HG03095 (cell line): ENCODE measurements around the gene SPECC1L.
A peak's percentile ranks its signal among the peaks of the same experiment; 100 is the strongest.
"Not testable (repeated sequence)": the region's sequence is repeated elsewhere in the genome, so short reads cannot be mapped to it uniquely, and the experiment has no call there.

Source experiments
- ATAC-seq: cut with Tn5 transposase; IDR thresholded peaks from one replicate; pipeline ENCODE4 v1.9.1; 2021; ENCODE audit warnings: moderate library complexity; ENCODE audit not compliant: unreplicated experiment

The SPECC1L gene

GRCh38 chr22:24270556-24271385 is at the start of gene SPECC1L:
Gene SPECC1L (plus strand): TSS chr22:24270831. CDS start chr22:24302232, 31,401 bp downstream.
- peak; percentile 79 for ATAC-seq

DNA sequence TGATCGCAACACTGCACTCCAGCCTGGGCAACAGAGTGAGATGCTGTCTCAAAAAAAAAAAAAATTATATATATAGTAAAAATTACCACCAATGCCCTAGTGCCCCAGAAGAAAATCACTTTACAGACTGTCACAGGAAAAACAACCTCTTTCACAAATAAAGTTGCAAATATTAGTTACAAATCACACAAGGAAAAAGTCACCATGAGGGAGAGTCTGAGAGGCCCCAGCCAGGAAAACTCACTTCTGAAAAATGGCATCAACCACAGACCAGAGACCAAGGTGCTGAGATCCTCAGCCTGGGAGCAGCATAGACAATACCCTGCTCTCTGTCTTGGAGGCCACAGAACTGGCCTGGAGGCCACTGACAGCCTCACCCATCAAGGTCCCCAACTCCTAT is 46.2 kb upstream of the SPECC1L start:
- no peak for ATAC-seq

- ATAC-seq, result no peak
Observed at GRCh38 chr22:24225044-24225601, 45.5 kb upstream of the SPECC1L start.

DNA sequence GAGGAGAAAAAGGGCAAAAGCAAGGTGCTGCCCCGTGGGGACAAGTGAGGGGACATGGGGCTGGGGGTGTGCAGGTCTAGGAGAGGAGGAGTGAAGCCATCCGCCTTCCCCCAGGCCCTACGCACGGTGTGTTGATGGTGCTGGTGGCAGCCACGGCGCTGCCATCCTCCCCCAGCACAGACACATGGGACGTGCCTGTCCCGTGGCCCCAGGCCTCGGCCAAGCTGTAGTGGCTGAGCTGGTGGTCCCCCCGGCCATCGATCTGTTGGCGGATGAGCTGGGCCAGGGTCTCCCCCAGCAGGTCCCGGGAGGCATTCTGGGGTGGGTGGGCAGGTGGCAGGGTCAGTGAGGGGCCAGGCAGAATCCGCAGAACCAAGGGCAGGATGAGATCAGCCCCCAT is 44.7 kb upstream of the SPECC1L start:
- ATAC-seq, result no peak

GRCh38 chr22:24230911-24231656 is 39.5 kb upstream of the SPECC1L start:
- ATAC-seq, result no peak

GRCh38 chr22:24231706-24232105 is 38.9 kb upstream of the SPECC1L start:
- ATAC-seq, result no peak

GRCh38 chr22:24232124-24232523 is 38.5 kb upstream of the SPECC1L start:
- ATAC-seq, result no peak

DNA sequence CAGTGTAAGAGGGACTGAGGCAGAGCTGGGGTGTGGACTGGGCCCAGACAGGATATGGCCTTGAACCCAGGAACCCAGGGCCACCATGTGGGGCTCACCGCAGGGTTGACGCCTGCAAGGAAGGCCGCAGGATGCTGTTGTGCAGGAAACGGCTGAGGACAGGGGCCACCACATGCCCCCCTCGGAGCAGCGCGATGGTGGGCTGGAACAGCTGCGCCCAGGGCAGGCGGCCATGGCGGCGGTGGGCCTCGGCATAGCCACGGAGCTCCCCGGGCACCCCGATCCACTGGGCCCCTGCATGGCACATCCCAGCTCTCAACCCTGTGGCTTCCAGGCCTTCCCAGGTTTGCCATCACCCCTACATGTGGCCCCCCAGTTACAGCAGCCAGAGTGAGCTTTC is 37.9 kb upstream of the SPECC1L start:
- ATAC-seq, result no peak

- no peak for ATAC-seq
Observed at GRCh38 chr22:24233235-24233634, 37.4 kb upstream of the SPECC1L start.

GRCh38 chr22:24233816-24234215 is 36.8 kb upstream of the SPECC1L start:
- no peak for ATAC-seq

DNA sequence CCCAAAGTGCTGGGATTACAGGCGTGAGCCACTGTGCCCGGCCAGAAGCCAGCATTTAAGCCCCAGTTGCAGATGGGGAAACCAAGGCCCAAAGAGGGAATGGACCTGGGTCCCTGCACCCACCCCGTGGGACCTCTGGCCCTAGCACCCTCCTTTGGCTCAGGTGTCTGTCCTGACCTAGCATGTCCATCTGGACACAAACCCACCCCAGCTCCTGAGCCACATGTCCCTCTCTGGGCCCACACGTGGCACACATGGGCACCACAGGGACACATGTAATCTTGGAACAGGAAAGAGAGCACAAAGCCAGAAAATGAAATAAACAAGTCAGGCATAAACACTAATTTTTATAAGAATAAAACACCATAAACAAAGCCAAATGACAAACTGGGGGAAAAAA is 35.3 kb upstream of the SPECC1L start:
- ATAC-seq, result no peak

- ATAC-seq, result no peak
Observed at GRCh38 chr22:24236656-24237055, 34.0 kb upstream of the SPECC1L start.

GRCh38 chr22:24238101-24238694 is 32.4 kb upstream of the SPECC1L start:
- not testable (repeated sequence) for ATAC-seq

DNA sequence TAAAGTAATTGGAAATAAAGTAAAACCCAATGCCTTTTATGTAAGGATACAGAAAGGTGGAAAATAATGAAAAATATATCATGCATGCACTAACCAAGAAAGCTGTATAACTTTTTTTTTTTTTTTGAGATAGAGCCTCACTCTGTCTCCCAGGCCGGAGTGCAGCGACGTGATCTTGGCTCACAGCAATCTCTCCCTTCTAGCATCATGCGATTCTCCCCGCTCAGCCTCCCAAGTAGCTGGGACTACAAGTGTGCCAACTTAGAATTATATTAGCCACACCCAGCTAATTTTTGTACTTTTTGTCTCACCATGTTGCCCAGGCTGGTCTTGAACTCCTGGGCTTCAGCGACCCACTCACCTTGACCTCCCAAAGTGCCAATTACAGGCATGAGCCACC is 30.2 kb upstream of the SPECC1L start:
- no peak for ATAC-seq

- not testable (repeated sequence) for ATAC-seq
Observed at GRCh38 chr22:24240985-24241692, 29.5 kb upstream of the SPECC1L start.

GRCh38 chr22:24243417-24243816 is 27.2 kb upstream of the SPECC1L start:
- not testable (repeated sequence) for ATAC-seq

- ATAC-seq, result no peak
Observed at GRCh38 chr22:24244144-24244787, 26.4 kb upstream of the SPECC1L start.

GRCh38 chr22:24245030-24245431 is 25.6 kb upstream of the SPECC1L start, which contains the start of gene GGT5:
Gene GGT5 (minus strand): TSS chr22:24245082. CDS start chr22:24244725, 357 bp downstream.
- ATAC-seq, result not testable (repeated sequence)

GRCh38 chr22:24245584-24246561 is 24.8 kb upstream of the SPECC1L start:
- not testable (repeated sequence) for ATAC-seq
